Stimulated activated CD8-positive, alpha-beta memory T cell treated with anti-CD3 and anti-CD28 coated beads, Interleukin-12 subunit alpha, Interleukin-12 subunit beta, amount 100 ng/mL, for 24 hours (primary cell): ENCODE data around the gene TSSK6.
"Not testable (repeated sequence)": the region's sequence is repeated elsewhere in the genome, so short reads cannot be mapped to it uniquely, and the experiment has no call there.

Source experiments
- DNase-seq: peaks from one replicate; pipeline ENCODE4 v3.0.0-alpha.2; 2020; ENCODE audit errors: extremely low read depth

TSSK6 gene

DNA sequence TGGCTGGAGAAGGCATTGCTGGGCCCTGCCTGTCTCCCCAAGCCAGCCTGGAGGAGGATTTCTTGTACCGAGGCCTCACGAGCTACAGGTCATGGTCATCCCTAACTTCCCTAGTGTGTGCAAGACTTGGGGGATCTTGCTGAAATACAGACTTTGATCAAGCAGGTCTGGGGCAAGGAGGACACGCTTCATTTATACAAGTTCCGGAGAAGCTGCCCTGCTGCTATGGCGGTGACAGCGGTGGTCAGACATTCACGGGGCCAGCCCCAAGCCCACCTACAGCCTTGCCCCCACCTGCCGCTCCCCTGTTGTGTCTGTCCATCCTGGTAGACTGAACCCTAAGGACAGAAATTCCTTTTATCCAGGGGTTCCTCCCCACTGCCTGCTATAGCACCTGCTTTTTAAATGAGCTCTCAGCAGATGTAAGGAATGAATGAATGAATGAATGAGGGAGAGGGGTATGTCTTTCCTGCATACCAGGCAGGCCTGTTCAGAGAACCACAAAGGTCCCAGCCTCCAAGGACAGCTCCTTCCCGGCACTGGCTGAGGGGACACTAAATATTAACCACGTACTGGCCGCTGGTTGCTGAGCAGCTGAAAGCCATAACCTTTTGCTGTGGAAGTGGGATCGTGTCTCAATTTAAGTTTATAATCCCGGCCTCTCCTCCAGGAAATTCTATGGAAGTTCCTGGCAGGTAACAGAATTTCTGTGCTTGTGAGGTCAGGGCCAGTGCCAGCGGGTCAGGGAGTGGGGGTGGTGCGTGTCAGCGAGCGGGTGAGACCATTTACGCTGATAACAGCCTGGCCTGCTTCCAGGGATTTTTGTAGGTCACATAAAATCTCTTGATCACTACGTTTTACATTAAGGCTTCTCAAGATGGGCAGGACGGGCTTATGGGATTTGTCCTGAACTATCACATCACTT is 27.1 kb downstream of the TSSK6 start:
- DNase-seq, result no peak

- DNase-seq, result no peak
Observed at GRCh38 chr19:19487077-19487949, 28.0 kb downstream of the TSSK6 start.

- no peak for DNase-seq
Observed at GRCh38 chr19:19486343-19487076, 28.8 kb downstream of the TSSK6 start.

- DNase-seq, result no peak
Observed at GRCh38 chr19:19485998-19486290, 29.4 kb downstream of the TSSK6 start.

GRCh38 chr19:19485161-19485997 is 30.0 kb downstream of the TSSK6 start:
- DNase-seq, result no peak

DNA sequence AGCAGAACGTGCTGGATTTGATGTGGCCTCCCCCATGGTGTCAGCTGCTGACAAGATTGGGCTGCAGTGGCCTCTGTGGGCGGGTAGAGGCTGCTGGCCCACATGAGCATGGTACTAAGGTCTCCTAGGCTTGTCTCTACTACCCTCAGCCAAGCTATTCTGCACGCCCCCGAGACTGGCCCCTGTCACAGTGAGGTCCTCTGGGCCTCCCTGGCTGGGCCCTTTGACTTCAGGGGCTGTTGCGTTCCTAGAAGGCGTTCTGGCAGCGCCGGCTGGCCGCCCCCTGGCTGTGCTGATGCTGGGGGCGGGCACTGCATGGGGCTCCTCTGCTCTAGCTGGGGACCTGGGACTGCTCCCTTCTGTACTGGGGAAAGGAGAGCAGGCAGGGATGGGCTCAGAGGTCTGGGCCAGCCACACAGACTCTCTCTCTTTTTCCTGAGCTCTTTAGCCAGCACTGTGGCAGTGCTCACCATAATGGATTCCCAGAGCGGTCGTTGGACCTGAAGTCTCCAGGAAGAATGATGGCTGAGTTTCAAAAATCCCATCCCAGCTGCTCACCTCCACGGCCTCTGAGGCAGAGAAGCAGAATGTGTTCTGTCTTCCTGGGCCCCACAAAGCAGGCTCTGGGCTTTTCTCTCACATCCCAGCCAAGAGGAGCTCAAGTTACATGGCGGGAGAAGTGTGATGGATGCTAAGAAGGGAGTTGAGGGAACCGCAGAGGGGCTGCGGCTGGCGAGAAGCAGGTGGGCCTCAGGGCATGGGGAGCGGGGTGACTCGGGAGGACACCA is 32.3 kb downstream of the TSSK6 start:
- no peak for DNase-seq

GRCh38 chr19:19480688-19481087 is 34.7 kb downstream of the TSSK6 start:
- no peak for DNase-seq

- no peak for DNase-seq
Observed at GRCh38 chr19:19477705-19478383, 37.5 kb downstream of the TSSK6 start.

DNA sequence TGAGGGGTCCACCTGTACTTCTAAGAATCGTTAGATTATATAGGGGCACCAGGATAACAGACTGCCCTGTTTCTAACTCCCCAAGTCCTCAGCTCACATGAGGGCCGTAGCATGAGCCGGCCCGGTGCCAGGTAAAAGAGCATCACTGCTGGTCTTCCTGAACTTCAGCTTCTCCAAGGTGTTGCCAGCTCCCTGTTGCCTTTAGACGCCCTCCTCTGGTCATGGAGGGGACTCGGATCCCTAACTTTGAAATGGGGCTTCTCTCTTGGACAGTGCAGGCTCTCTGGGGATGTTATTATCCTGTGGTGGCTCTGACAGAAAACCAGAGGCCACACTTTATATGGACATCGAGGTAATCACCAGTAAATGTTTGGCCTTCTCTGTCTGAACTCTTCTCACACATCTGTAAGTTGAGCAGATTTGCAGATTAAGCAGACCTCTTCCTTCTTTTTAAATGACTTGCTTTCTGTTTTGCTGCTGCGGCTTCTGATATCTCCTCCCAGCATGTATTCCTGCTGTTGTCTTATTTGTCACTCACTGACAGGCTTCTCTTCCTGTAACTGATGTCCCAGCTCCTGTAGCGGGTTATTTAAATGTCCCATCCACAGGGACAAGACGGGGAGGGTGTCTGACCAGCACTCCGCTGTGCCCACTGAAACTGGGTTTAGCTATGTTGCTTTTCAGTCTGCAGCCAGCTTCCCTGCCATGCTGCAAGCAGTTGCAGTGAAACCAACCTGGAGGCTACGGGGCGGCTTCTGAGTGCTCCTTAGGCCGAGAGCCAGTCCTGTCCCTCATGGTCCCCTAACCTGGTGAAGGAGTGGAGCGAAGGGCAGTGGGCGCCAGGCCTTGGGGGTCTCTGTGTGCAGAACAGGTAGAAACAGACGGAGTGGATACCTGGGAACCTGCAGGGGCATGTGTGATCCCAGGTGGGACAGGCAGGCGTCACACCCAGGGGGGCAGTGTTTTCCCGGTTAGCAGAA is 39.2 kb downstream of the TSSK6 start:
- DNase-seq, result no peak

DNA sequence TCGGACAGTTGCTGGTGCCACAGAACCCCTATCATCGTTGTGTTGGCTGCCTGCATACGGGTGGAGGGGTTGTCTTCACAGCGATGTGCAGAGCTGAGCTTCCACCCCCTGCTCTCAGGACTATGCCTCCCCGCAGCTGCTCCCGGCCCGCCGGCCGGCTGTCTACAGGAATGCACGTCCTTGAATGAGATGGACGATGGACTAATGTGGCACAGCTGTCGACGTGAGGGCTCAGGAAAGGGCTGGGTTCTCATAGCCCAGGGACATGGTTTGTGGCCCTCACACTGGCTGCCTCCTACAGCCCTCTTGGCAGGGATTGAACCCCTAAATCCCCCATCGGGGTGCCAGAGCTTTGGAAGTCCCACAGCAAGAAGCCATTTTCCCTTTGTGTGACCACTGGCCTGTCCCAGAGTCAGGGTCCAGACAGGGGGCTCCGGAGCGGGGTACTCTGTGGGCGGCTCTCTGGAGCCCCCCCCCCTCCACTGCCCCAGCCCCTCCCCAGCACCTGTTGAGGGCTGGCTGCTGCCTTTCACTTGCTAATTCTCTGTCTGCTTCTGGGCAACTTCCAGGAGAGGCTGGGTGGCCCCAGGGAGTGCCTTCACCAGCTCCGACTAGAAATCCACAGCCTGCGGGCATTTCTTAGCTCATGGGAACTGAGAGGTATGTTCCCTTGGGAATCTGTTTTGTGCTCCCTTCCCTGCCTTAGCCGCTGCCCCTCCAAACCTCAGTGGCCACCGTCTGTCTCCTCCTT is 40.2 kb downstream of the TSSK6 start:
- no peak for DNase-seq

DNA sequence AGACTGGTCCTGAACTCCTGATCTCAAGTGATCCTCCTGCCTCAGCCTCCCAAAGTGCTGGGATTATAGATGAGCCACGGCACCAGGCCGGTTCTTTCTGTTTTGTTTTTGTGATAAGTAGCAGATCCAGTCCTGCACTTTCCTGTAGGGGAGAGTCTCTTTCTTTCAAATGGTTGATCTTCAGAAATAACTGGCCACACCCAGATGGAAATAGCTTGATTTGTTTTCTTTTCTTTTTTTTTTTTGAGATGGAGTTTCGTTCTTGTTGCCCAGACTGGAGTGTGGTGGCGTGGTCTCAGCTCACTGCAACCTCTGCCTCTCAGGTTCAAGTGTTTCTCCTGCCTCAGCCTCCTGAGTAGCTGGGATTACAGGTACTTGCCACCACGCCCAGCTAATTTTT is 43.2 kb downstream of the TSSK6 start:
- not testable (repeated sequence) for DNase-seq

- DNase-seq, result no peak
Observed at GRCh38 chr19:19471682-19472081, 43.7 kb downstream of the TSSK6 start.

DNA sequence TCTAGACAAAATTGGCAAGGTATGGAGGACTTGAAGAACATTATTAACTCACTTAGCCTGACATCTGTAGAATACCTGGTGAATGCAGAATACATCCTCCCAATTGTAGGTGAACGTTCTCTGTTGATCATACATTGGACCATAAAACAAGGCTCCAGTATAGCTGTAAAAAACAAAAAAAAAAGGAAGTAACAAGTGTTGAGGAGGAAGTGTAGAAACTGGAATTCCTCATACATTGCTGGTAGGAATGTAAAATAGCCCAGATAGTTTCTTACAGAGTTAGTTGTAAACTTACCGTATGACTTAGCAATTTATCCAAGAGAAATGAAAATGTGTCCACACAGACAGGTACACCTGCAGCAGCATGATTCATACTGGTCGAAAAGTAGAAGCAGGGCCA is 44.8 kb downstream of the TSSK6 start:
- no peak for DNase-seq

- no peak for DNase-seq
Observed at GRCh38 chr19:19468424-19469050, 46.8 kb downstream of the TSSK6 start.

GRCh38 chr19:19466201-19466600 is 49.1 kb downstream of the TSSK6 start:
- no peak for DNase-seq

DNA sequence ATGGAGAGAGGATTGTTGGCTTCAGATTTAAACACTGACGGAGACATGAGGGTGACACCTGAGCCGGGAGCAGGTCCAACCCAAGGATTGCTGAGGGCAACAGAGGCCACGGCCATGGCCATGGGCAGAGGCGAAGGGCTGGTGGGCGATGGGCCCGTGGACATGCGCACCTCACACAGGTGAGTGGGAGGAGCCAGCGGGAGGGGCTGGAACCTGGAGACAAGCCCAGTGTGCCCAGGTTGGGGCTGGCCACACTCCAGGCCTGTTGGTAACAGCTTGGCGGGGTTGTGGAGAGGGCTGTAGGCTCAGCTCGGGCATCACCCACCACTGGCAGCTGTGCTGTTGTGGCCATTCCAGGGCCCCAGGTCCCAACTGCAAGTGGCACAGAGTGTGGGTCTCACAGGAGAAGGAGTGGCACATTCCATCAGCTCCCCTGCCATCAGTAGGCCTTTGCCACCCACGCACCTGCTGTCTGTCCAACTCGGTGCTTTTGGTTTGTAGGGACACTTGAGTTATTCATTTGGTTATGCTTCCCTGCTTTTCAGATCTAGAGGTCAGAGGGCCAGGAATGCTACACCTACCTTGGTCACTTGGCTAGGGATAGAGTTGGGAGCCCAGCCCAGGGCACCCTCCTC is 49.8 kb downstream of the TSSK6 start:
- DNase-seq, result no peak
